Ascending aorta (tissue), 2 donors: ENCODE measurements around the gene GPR65. TPM values are rescaled to one million over a fixed set of nuclear protein-coding genes. Genes with fewer than 3 reads are reported as not detected.
A peak's percentile ranks its signal among the peaks of the same experiment; 100 is the strongest.

ENCODE experiments used
- DNase-seq, 2 donors: peaks; one replicate each; pipeline ENCODE4 v3.0.0-alpha.2; 2019; ENCODE audit warnings: low spot score in 2 of 2
- H3K27ac ChIP-seq, 2 donors: fragments of 200-600 bp; sonication (generic); one replicate each; pipeline ENCODE4 v1.5.1; 2016 to 2017; ENCODE audit warnings: mild to moderate bottlenecking in 1 of 2
- H3K27me3 ChIP-seq: fragments of 200-600 bp; sonication (generic); one replicate; pipeline ENCODE4 v1.5.1; 2017
- H3K36me3 ChIP-seq, 2 donors: fragments of 200-600 bp; sonication (generic); one replicate each; pipeline ENCODE4 v1.5.1; 2016
- H3K4me1 ChIP-seq, 2 donors: fragments of 200-600 bp; sonication (generic); one replicate each; pipeline ENCODE4 v1.5.1; 2016 to 2017; ENCODE audit warnings: mild to moderate bottlenecking in 1 of 2
- H3K4me3 ChIP-seq, 2 donors: fragments of 200-600 bp; sonication (generic); one replicate each; pipeline ENCODE4 v1.5.1; 2016 to 2017; ENCODE audit warnings: mild to moderate bottlenecking in 1 of 2
- H3K9me3 ChIP-seq, 2 donors: fragments of 200-600 bp; sonication (generic); one replicate each; pipeline ENCODE4 v1.5.1; 2016
- intact Hi-C: fragments of 100-400 bp; cut with DNase I; formaldehyde crosslinking; loops from one replicate; pipeline ENCODE4 v1.15.1; 2023
- total RNA-seq: library from RNA; depleted of rRNA; stranded (reverse); fragments of >200 nt; gene quantifications from one replicate; pipeline ENCODE4 v1.1.0, GENCODE V29; 2016
- TF ChIP-seq, protein P1 (sequence below), 3 experiments: fragments of 200-600 bp in 2 of 3; fragments of 450-650 bp in 1 of 3; sonication (generic) in 2 of 3; IDR thresholded peaks; one replicate each; pipeline ENCODE4 v1.5.1; 2016 to 2019; ENCODE audit warnings: antibody characterized with exemption in 3 of 3, mild to moderate bottlenecking in 1 of 3, moderate library complexity in 1 of 3

Gene GPR65
- total RNA-seq, 1 donor from 2014 or later = 0.32 TPM

DNA sequence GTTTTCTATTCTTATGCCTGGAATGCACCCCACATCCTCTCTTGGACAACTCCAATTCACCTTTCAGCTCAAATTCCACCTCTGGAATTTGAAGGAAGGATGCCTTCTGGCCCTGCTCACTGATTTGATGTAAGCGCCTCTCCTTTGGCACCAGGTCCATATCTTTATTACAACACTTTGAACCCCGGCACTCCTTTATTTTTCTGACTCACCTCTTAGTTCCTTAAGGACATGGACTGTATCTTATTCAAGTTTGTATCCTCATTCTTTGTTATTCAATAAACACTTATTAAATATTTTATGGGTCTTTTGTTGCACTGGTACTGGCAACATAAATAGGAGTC is 15.0 kb upstream of the GPR65 start:
- no peaks in the 10 kb centered on the region for H3K27me3 ChIP-seq
- peaks cover 0 to 8% of the 10 kb centered on the region in 2 donors for H3K36me3 ChIP-seq
- H3K27ac ChIP-seq = no peak overlapping the region
- TF ChIP-seq, protein P1, sequence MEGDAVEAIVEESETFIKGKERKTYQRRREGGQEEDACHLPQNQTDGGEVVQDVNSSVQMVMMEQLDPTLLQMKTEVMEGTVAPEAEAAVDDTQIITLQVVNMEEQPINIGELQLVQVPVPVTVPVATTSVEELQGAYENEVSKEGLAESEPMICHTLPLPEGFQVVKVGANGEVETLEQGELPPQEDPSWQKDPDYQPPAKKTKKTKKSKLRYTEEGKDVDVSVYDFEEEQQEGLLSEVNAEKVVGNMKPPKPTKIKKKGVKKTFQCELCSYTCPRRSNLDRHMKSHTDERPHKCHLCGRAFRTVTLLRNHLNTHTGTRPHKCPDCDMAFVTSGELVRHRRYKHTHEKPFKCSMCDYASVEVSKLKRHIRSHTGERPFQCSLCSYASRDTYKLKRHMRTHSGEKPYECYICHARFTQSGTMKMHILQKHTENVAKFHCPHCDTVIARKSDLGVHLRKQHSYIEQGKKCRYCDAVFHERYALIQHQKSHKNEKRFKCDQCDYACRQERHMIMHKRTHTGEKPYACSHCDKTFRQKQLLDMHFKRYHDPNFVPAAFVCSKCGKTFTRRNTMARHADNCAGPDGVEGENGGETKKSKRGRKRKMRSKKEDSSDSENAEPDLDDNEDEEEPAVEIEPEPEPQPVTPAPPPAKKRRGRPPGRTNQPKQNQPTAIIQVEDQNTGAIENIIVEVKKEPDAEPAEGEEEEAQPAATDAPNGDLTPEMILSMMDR (IDR thresholded peaks at IDR 0.05) = no peak
- no peak overlapping the region for H3K4me3 ChIP-seq
- H3K4me1 ChIP-seq = peaks cover 0 to 16% of the 10 kb centered on the region in 2 donors
- DNase-seq = no peak
- intact Hi-C loops = loop anchor here (5.0 kb wide), 1 partner anchor 847 kb away; no protein-coding TSS in a partner anchor
- H3K9me3 ChIP-seq = no peaks in the 10 kb centered on the region

DNA sequence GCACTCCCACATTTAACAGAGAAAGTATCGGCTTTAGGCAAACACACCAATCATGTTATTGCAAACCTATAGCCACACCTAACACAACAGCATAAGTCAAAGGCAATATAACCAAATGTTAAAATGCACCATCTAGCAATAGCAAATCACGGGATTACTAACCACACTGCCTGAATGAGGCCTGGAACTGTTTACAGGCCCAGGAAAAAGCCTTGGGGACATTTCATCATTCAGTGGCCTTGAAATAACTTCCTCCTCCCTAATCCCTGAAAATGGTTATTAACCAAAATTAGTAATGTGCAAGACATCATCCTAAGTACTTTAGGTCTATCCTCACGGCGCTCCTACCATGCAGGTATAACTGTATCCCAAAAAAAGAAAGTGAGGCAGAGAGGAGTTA is 14.3 kb upstream of the GPR65 start:
- H3K36me3 ChIP-seq = peaks cover 0 to 8% of the 10 kb centered on the region in 2 donors
- TF ChIP-seq, protein P1 (IDR thresholded peaks at IDR 0.05) = no peak
- intact Hi-C loops = loop anchor here (5.0 kb wide), 1 partner anchor 847 kb away; no protein-coding TSS in a partner anchor
- H3K27ac ChIP-seq = no peak overlapping the region
- H3K27me3 ChIP-seq = no peaks in the 10 kb centered on the region
- no peak for DNase-seq
- peaks cover 0 to 16% of the 10 kb centered on the region in 2 donors for H3K4me1 ChIP-seq
- H3K9me3 ChIP-seq = no peaks in the 10 kb centered on the region
- H3K4me3 ChIP-seq = no peak overlapping the region

DNA sequence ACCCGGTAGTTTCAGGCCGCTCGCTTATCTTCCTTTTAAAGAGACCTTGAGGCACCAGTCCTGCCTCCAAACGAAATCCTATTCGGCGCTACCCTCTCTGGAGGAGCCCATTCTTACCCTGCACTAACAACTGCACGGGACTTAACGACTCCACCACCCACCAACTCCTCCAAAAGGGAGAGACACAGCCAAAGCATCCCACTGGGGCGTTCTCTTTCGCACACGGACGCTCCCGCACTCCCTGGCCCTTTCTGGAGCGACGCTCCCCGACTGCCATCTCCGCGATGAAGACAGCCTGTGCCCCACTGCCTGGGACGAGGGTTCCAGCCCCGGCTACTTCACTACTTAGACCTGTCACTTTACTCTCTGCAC is 12.6 kb upstream of the GPR65 start:
- intact Hi-C loops = loop anchor here (2.0 to 5.0 kb wide), 3 partner anchors 394 to 845 kb away; partner anchors contain the start of gene PTPN21
- TF ChIP-seq, protein P1 (IDR thresholded peaks at IDR 0.05) = no peak
- peaks cover 0 to 16% of the 10 kb centered on the region in 2 donors for H3K4me1 ChIP-seq
- H3K4me3 ChIP-seq = peak overlapping the region; percentile 93 to 95
- H3K27me3 ChIP-seq = no peaks in the 10 kb centered on the region
- H3K36me3 ChIP-seq = no peaks in the 10 kb centered on the region
- no peaks in the 10 kb centered on the region for H3K9me3 ChIP-seq
- DNase-seq = peak in 1 of 2 donors; percentile 66
- peak overlapping the region; percentile 95 to 96 for H3K27ac ChIP-seq

DNA sequence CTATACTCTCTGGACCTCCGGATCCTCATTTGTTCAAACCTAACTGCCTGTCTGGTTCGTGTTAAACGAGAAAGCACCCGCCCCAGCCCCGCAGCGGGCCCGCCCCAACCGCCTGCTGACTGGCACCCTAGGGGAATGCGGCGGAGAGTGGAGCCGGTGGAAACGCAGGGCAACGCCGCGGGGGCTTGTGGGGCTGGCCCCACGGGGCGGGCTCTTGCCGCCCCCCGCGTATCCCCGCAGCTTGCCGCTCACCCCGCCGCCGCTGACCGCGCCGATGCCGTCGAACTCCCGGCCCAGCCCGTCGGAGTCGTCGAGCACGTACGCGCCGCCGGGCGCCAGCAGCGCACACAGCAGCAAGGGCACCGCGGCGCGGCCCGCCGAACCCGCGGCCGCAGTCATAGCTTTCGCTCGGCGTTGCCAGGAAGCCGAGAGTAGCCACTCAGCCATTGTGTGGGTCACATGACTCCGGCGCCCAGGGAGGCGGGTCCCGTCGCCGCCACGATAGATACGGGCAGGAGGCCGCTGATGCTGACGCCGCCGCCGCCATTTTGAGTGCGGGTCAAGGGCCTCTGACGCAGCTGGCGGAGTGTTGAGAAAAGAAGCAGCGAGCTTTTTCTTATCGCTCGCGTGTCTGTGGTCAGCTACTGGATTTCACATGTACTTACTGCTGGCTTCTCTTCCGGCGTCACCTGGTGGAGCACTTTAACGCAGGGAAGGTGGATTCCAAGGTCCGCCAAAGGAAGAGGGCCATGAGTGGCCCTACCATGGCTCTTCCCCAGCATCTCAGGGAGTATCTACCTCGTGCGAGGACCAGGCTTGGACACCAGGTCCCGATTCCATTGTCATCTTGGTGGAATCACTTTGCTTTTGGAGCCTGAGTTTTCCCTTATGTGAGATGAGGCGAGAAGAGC is 12.0 kb upstream of the GPR65 start, which contains the start of gene GALC:
Gene GALC, minus strand, starts transcription at position 465 of the 911 bp plus-strand sequence. Its CDS starts 18 bp downstream, at position 447.
- TF ChIP-seq, protein P1 (IDR thresholded peaks at IDR 0.05) = no peak
- Histone ChIP-seq H3K4me3 (peak within 1 kb of the TSS; percentile 93 to 95), H3K27me3 (no peaks in the 10 kb centered on the region), H3K4me1 (peaks cover 0 to 16% of the 10 kb centered on the region in 2 donors), H3K9me3 (no peaks in the 10 kb centered on the region), H3K27ac (peak within 1 kb of the TSS; percentile 95 to 96), H3K36me3 (no peaks in the 10 kb centered on the region)
- DNase-seq = peak; percentile 90 to 98
- intact Hi-C loops = loop anchor here (2.0 to 5.0 kb wide), 3 partner anchors 394 to 844 kb away; partner anchors contain the start of gene PTPN21

DNA sequence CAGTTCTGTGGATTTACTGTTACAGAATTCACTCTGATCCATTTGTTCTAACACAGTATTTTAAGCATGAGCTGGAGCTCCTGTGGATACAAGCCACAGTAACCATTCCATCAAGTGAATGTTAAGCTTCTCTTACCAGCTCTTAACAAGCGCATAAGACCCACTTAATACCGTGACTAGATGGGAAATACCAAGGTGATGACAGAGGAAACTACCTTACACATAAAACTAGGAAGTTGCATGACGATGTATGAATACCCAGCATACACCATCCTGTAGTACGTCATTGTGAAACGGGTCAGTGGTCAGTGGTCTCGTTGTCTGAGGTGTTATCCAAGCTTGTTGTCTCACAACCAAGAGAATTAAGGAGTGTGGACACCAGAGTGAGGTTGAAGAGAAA is 10.0 kb upstream of the GPR65 start:
- Histone ChIP-seq H3K27me3 (no peaks in the 10 kb centered on the region), H3K9me3 (no peaks in the 10 kb centered on the region), H3K27ac (no peak overlapping the region), H3K36me3 (no peaks in the 10 kb centered on the region), H3K4me3 (no peak overlapping the region), H3K4me1 (peaks cover 0 to 16% of the 10 kb centered on the region in 2 donors)
- TF ChIP-seq, protein P1 (IDR thresholded peaks at IDR 0.05) = no peak
- intact Hi-C loops = loop anchor here (5.0 kb wide), 1 partner anchor 842 kb away; no protein-coding TSS in a partner anchor
- no peak for DNase-seq
